Measurements from ENCODE around the gene ELOVL4.

- no peak for TF ChIP-seq ZNF292 (CRISPR knock-in tag; IDR thresholded peaks at IDR 0.05; ENCODE audit: borderline replicate concordance, low read depth)
- no peak for TF ChIP-seq FOSL2 (CRISPR knock-in tag; IDR thresholded peaks at IDR 0.05)
- no peak for TF ChIP-seq AFF4 (CRISPR knock-in tag; IDR thresholded peaks at IDR 0.05)
- no peak for TF ChIP-seq NFIB (CRISPR knock-in tag; IDR thresholded peaks at IDR 0.05; ENCODE audit: borderline replicate concordance)
- TF ChIP-seq TCF7 (IDR thresholded peaks at IDR 0.05; ENCODE audit: low read depth): no peak
- TF ChIP-seq POLR2AphosphoS5 (IDR thresholded peaks at IDR 0.05; ENCODE audit: low read depth, low read length): no peak
- TF ChIP-seq PAX8 (CRISPR knock-in tag; IDR thresholded peaks at IDR 0.05; ENCODE audit: borderline replicate concordance): no peak
- TF ChIP-seq CTCF (CRISPR knock-in tag; IDR thresholded peaks at IDR 0.05): no peak
- TF ChIP-seq SIN3A (IDR thresholded peaks at IDR 0.05; ENCODE audit: borderline replicate concordance, low read depth, low read length): no peak
- no peak for TF ChIP-seq THAP7 (CRISPR knock-in tag; IDR thresholded peaks at IDR 0.05)
- no peak for TF ChIP-seq NFRKB (IDR thresholded peaks at IDR 0.05)
- TF ChIP-seq CHD2 (IDR thresholded peaks at IDR 0.05; ENCODE audit: low read depth, low read length): no peak
- no peak for TF ChIP-seq UBTF (CRISPR knock-in tag; IDR thresholded peaks at IDR 0.05)
- no peak for TF ChIP-seq SP2 (CRISPR knock-in tag; IDR thresholded peaks at IDR 0.05)
Measured at GRCh38 chr6:79989641-79990040, 42.3 kb upstream of the ELOVL4 start.
